NCI-H446 (cell line): ENCODE results near the gene DLX5.
"Not testable (repeated sequence)": the region's sequence is repeated elsewhere in the genome, so short reads cannot be mapped to it uniquely, and the experiment has no call there.

Experiments used
- DNase-seq, 2 experiments: peaks; one replicate each; lab custom pipeline; 2025; lab: John Stamatoyannopoulos, UW

Gene DLX5

DNA sequence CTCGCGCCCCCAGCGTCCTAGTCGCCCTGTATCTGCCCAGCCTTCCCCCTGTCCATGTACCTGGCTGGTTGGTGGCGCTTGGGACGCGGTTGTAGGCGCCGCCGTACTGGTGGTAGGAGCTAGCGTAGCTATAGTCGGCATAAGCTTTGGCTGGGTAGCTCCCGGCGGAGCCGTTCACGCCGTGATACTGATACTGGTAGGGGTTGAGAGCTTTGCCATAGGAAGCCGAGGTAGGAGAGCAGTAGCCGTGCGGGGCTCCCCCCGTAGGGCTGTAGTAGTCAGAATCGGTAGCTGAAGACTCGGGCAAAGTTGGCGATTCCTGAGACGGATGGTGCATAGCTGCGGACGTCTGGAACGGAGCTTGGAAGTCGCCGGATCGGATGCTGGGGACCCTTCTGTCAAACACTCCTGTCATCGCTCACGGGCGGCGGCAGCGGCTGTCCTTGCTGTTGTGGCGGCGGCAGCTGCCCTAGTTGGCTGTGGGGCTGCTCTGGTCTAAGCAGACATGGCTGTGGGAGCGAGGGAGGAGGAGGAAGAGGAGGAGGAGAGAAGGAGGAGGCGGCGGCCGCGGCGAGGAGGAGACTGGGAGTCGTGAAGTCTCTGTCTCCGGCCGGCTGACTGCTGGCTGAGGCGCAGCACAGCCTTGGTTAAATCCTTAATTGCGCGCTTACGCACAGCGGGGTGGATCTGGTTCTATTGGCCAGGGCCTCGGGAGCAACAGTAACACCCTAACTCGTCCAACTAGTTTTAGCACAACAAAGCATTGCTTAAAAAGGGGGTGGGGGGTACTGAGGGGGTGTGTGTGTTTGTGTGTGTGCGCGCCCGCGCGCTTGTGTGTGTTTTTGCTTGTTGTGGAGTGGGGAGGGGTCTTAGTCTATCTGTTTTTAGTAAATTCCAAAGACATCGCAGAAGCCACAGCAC is at the start of gene DLX5:
DLX5 (minus strand) TSS at position 623 of the 921 bp plus-strand sequence; CDS start at position 415, 208 bp downstream.
- peak in 1 of 2 experiments; percentile 32 for DNase-seq

DNA sequence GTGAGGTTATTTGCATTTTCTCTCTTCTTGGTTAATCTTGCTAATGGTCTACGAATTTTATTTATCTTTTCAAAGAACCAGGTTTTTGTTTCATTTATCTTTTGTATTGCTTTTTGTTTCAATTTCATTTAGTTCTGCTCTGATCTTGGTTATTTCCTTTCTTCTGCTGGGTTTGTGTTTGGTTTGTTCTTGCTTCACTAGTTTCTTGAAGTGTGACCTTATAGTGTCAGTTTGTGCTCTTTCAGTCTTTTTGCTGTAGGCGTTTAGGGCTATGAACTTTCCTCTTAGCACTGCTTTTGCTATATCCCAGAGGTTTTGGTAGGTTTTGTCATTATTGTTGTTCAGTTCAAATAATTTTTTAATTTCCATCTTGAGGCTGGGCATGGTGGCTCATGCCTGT is 47.4 kb upstream of the DLX5 start:
- DNase-seq, result not testable (repeated sequence)

DNA sequence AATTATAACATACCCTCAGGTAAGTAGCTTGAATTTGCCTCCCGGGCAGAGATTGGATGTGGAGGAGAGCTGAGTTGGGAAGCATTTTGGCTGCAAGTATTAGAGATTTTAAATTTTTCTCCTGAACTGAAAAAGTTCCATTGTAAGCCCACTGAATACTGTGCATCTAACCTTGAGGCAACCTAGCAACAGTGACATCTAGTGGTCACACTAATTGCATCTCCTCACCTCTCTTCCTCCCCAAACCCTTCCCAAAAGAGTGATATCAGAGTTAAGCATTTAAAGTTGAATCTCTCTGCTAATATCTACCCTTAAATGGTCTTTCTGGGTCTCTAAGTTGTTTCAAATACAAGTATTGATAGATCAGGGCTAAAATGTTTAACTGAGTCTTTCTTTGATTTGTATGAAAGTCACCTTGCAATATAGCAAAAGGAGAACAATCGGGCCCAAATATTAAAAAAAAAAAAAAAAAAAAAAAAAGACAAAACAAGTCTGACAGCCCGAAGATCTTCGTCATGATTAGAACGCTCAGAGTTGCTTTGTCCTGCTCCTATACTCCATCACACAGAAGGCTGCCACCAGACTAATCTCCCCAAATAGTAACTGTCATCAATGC is 40.4 kb upstream of the DLX5 start:
- DNase-seq, result peak; percentile 14 to 52

DNA sequence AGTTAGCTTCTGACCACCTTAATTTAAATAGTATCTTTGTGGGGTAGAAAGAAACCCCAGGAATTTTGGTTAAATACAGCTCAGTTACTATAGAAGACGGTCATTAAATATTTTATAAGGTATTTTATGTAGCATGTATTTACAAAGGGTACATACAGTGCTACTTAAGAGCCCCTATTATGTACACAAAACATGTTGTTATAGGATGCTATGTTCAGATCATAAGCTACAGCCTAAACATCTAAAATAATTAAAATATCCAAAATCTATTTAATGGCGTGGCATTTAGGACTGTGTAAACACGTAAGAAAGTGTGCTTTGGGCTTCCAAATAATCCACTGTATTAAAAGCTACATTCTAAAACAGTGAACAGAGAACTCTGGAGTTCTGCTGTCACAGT is 39.4 kb upstream of the DLX5 start:
- DNase-seq, result no peak

DNA sequence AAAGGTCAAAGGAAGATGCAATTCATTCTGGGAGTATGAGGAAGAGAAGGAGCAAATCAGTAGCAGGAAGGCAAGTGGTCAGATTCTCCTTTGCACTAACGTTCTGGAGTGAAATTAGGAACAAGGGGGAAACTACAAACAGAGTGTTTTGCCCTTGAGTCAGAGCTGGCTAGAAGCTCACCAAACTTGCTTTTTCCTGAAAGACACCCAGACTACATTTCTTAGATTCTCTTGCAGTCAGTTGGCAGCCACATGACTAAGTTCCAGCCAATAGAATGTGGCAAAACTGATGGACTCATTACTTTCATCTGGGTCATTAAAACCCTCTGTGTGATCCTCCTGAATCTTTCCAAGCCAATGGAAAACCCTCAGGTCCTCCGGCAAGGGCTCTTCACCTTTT is 18.6 kb upstream of the DLX5 start:
- DNase-seq, result no peak

DNA sequence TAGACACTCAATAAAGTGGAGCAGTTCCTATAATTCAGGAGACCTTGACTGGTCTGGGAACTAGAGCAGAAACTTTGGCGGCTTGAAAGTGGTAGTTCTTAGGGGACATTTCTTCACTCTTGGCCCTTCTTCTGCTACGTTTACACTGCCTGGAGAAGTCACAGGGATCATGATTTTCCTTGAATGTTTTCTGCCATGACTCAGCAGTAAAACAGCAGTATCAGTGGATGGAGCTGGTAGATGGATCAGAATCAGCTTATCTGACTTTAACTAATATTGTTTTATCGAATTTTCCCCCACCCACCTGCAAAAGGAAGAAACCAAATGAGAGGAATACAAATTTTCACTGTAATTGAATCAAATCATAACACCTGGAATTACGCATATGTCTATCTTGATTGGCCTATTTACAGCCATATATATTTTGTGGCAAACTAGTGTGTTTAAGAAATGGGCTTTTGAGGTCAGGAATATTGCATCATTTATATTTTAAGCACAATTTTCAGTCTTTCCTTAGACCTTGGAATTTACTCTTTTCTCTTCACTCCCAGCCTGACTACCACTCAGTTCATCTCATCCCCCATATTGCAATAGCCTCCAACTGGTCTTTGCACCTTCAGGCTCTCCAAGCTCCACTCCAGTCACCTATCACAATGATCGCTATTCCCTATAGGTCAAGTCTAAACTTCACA is 14.9 kb upstream of the DLX5 start:
- no peak for DNase-seq

DNA sequence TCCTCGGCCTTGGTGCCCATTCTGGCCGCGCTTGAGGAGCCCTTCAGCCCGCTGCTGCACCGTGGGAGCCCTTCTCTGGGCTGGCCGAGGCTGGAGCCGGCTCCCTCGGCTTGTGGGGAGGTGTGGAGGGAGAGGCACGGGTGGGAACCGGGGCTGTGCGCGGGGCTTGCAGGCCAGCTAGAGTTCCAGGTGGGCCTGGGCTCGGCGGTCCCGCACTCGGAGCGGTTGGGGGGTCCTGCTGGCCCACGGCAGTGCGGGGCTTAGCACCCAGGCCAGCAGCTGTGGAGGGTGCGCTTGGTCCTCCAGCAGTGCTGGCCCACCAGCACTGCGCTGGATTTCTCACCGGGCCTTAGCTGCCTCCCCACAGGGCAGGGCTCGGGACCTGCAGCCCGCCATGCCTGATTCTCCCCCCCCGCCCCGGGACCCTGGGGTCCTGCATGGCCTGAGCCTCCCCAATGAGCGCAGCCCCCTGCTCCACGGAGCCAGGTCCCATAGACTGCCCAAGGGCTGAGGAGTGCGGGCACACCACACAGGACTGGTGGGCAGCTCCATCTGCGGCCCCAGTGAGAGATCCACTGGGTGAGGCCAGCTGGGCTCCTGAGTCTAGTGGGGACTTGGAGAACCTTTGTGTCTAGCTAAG is 9.7 kb upstream of the DLX5 start:
- DNase-seq, result not testable (repeated sequence)

DNA sequence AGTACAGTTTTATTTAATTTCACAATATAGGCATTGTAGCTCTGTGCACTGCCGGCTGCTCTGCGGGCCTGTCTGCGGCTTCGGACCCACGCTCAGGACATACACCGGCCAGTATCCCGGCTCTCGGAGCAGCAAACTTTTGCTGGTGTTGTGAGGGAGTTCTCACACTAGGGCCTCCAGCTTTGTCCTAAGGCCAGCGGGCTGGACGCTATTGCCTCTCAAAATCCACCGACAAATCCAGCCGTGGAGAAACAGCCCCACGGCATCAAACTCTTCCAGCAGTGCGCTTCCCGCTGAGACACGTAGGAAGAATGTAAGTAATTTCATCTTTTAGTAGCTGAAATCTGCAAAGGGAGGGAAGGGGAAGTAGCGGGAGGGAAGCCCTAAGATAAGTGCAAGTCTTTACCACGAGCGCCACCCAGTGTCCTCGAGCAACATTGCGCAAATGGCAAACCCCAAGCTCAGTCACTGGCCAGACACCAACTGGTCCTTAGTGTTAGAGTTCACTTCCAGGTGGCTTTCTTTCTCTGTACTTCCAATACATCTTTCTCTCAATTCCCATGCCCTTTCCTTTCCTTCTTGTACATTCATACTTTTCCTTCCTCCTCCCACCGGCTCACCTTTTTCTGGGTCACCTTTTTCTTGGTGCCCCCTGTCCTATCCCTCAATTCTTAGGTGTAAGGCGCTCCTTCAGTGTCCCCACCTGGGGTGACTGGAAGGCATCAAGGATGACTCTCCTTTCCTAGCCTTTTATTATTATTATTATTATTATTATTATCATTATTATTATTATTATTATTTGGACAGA is 3.0 kb upstream of the DLX5 start:
- DNase-seq, result peak; percentile 46 to 72

DNA sequence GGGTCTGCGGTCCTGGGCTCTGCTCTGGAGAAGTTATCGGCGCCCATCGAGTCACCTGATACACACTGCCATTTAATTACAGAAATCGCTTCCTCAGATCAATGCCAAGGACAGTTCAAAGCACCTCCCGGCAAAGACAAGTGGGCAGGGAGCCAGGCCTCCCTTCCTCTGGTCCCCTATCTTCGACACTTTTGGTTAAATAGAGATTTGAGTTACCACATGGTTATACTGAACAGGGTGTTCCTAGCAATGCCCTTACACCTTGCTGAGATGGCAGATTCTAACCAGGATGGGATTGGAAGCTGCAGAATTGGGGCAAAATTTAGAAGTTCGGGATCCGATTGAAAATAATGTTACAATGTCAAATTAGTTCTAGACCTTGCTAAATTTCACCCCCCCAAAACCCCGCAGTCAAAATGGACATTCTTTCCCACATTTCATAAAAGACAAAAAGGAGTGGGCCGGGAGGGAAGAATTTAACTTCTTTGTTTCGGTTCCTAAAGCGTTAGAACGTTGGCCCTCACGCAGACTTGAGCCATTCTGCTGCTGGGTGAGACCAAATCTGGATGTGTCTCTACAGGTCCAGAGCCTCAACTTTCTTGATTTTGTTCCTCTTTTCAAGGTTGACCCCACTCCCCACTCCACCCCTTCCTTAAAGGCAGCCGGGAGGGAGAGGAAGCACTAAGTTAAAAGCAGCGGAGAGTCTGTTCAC is 2.2 kb upstream of the DLX5 start:
- DNase-seq, result no peak

DNA sequence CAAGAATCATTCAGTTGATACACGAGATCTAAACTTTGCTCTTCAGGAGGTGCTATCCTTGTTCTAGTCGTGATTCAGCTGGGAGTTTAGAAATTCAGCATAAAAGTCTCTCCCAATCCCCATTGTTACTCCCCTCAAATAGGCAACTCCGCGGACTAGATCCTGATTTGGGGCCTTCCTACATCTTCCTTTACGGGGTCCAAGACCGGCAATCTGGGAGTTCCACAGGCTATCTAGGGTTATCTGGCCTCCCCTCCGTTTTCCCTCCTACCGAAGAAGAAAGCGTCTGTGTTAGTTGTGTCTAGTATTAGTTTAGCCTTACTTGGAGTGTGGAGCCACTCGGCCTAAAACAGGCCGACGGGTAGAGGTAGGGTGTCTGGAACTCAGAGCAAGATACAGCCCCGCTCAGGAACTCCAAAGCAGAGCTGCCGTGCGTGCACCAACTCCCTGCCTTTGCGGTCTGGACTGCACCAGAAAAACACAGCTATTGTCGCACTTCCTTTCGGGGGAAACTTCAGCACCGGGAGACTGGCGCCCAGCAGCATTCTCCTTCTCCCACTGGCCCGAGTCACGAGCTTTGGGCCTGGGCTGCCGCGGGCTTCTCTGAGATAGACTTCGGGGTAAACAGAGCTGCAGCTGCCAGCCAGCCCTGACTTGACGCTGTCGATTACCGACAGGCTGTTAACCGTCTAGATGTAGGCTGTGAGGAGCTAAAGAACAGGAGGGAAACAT is 1.5 kb upstream of the DLX5 start:
- no peak for DNase-seq

DNA sequence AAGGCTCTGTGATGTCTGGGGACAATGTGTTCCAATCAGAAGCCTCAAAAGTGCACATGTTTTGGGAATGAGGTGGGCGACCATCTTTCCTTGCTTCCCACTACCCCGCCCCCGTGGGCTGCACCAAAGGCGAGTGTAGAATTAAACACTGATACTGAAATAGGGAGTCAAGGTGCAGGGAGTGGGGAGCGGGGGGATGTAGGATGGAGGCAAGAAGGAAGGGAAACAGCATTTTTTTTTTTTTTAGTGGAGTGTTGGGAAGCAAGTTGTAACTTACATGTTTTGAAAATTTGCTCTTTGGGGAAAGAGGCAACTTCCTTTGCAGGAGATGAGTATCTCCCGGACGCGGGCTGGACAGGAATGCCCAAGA is 484 bp upstream of the DLX5 start:
- no peak for DNase-seq

DNA sequence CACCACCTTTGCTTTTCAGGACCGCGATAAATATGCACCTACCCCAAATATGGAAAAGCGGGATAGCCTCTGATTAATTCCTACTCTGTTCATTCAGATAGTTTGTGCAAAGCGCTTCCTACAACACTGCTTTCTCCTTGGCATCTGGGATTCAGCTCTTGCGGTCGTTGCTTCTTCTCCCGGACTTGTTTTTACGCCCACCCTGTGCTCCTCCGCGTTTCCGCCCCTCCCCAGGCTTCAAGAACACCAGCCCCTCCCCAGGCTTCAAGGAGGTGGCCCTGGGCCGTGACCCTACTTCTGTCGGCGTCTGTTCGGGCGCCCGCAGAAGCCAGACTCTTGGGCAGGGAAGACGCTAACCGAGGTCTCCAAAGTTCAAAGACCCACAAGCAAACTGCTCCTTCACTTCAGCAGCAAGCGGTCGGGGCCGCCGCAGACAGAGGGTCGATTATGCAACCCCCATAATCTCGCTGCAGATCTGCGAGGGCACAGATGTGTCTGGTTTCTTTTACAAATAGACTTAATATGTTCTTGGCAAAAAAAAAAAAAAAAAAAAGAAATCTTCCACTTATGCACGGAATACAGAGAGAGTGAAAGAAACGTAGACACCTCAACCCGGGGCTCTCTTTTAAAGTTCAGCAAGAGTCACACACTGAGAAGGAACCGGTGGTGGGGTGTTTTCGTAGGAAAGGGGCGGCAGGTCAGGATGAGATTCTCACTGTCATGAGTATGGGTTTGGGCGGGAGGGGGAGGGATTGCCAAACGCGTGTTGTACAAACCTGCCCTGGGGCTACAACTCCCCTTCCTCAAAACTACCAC is 1.9 kb downstream of the DLX5 start:
- no peak for DNase-seq

DNA sequence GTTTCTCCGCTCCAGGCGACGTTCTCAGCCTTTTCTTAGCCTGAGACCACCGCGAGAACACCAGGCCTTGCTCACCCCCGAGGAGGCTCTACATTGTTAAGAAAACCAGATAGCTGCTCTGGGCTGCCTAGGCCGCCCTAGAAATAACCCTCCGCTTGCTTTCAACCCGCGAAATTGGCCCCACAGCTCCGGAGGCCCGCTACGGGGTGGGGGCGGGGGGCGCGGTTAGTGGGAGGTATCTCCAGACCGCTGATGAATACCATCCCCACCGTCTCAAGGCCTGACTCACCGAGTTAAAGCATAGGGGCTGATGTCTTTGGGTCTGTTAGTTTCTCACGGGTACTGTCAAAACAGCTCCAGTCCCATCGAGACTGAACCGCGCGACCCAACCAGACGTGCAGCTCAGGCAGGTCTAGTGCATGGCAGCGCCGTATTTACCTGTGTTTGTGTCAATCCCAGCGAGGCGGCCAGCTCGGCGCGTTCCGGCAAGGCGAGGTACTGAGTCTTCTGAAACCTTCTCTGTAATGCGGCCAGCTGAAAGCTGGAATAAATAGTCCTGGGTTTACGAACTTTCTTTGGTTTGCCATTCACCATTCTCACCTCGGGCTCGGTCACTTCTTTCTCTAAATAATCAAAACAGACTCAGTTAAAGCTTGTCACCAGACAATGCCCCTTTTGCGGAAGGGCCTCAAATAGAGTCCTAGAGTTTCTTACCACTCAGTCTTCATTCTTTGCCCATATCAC is 2.7 kb downstream of the DLX5 start:
- DNase-seq, result no peak

DNA sequence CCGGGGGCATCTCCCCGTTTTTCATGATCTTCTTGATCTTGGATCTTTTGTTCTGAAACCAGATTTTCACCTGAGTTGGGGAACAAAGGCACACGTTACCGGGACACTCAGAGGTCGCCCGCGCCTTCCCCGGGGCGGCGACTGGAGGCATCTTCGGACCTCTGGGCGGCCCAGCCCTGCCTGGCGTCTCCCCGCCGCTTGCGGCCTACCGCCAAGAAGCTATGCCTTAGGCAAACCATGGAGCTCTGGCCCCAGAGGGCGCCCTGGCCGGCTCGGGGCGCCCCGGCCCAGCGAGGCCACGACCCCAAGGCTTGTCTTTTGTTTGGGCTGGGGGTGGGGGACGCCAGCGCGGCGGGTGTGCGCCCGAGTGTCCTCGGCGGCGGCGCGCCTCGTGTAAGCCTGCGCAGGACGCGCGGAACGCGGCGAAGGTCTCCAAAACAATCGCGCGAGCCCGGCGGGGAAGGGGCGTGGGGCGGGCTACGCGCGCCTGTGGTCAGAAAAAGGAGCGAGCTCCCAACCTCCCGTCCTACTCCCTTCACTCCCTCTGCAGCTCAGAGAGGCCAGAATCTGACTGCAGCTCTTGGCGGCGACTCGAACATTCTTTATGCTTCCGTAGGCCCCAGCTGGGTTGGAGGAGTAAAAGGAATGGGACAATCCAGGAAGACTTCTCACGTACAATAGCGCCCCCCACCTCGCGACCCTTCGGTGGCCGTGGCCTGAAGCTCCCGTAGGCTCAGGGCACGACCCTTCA is 3.5 kb downstream of the DLX5 start:
- no peak for DNase-seq

DNA sequence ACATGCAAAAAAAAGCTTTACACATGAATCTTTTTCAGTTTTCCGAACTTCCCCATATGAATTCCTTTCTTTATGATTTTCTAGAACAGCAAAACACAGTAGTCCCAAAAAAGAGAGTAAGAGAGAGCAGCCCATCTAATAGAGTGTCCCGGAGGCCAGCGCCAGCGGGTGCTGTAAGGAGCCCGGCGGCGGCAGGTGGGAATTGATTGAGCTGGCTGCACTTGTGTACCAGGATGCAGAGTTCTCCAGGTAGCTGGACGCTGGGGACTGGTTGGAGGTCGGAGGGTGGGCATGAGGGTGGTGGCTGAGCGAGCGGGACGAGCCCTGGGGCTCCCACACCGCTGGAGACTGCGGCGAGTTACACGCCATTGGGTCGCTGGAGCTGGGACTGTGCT is 4.0 kb downstream of the DLX5 start:
- no peak for DNase-seq

DNA sequence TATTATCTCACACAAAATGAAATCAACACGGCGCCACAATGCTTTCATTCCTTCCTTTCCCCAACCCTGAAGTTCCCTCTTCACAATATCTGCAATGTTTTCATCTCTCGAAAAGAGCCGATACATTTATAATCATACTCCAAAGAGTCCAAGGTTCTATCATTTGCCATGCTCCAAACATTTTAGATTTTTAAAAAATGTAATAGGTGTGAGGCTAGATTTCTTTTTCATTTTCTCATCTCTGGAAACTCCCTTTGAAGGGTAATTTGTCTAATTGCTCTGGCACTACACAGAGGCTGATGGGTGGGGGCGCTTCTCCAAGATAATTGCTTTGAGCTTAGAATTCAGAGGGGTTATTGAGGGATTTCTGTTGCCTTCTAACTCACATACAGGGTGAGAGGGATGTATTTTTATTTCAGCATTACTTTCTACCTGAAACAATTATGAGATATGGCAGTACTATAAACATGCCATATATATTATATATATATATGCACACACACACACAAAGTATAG is 4.9 kb downstream of the DLX5 start:
- no peak for DNase-seq

DNA sequence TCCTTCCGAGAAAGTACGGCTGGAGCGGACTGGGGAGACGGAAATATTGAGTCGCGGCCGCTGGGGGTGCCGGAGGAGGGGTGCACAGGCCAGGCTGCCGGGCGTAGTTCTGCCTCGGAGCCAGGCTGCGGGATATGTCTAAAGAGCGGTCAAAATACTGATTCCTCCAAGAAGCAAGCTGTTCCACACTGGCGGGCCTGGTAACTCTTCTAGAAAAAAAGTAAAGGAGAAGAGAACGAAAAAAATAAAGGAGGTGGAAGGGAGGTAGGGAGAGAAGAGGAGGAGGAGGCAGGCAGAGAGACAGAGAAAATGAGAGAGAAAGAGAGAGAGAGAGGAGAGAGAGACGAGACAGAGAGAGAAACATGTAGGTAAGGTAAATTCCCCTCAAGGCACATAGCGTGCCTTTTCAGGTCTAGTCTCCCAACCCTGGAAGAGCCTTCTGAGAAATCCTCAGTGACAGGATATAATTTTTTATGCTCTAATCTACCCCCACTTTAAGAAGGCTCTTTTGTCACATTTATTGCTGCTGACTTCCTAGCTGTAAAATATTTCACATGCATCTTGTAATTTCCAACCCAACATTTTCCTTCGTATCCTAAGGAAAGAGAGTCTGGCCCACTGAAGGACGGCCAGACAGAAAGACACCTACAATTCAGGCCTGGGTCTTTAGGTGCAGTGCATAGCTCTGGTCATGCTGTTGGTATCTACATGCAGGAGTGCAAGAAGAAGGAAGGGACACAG is 5.7 kb downstream of the DLX5 start:
- DNase-seq, result no peak
